HCT116 (cell line): ENCODE measurements around the gene NFKB1. TPM values are rescaled to one million over a fixed set of nuclear protein-coding genes. Genes with fewer than 3 reads are reported as not detected.

Experiments used
- ATAC-seq: fragments of 200-7000 bp; cut with Tn5 transposase; 2 replicates; pipeline ENCODE4 v1.9.1; 2020; ENCODE audit warnings: mild to moderate bottlenecking, moderate library complexity
- BruUV-seq: library from RNA; stranded (reverse); fragments of 400-500 nt; replicated peaks from 2 replicates; lab custom pipeline; 2021; lab: Mats Ljungman, UMichigan
- CTCF ChIA-PET: fragments of 300-600 bp; sonication (Branson Sonifier 250); formaldehyde crosslinking; loops from one replicate; lab custom pipeline; 2021; ENCODE audit warnings: antibody characterized with exemption; lab: Charles Lee
- POLR2A ChIA-PET: fragments of 300-600, 350-600 bp; sonication (Branson Sonifier 250); formaldehyde crosslinking; loops from one replicate; lab custom pipeline; 2021; ENCODE audit warnings: antibody characterized with exemption; lab: Charles Lee
- RAD21 ChIA-PET, 2 experiments: fragments of 300-600 bp; sonication (Branson Sonifier 250); formaldehyde crosslinking; loops; one replicate each; lab custom pipeline; 2023; ENCODE audit warnings: low total read pairs in 2 of 2; ENCODE audit not compliant: uncharacterized antibody in 2 of 2, unreplicated experiment in 2 of 2, low non-redundant PET in 1 of 2; lab: Charles Lee
- DNase-seq: peaks from one replicate; pipeline ENCODE4 v3.0.0-alpha.2; 2010; ENCODE audit warnings: low read depth, low spot score
- H2AFZ ChIP-seq: fragments of 200-600 bp; shearing (Covaris generic), sonication (generic); 2 replicates; pipeline ENCODE4 v1.6.1; 2017; ENCODE audit warnings: low read depth, mixed run types, mixed read lengths, antibody characterized with exemption, low read length; ENCODE audit not compliant: poor library complexity, severe bottlenecking
- H3K27ac ChIP-seq: 2 replicates; pipeline ENCODE4 v1.5.1; 2012; ENCODE audit warnings: low read depth, low read length
- H3K27me3 ChIP-seq: fragments of 200-600 bp; sonication (generic); 2 replicates; pipeline ENCODE4 v1.6.1; 2016; ENCODE audit warnings: mixed run types, low read length, mixed read lengths; ENCODE audit not compliant: insufficient read depth
- H3K36me3 ChIP-seq, 2 experiments: fragments of 200-500 bp in 1 of 2; fragments of 200-600 bp in 1 of 2; sonication (Bioruptor generic) in 1 of 2; sonication (generic) in 1 of 2; 2 replicates each; pipeline versions ENCODE4 v1.5.1 to v1.6.1; 2014 to 2016; ENCODE audit warnings: low read length in 2 of 2, inconsistent platforms in 1 of 2, mixed read lengths in 1 of 2, mixed run types in 1 of 2; ENCODE audit not compliant: insufficient read depth in 2 of 2, control insufficient read depth in 1 of 2
- H3K4me1 ChIP-seq, 2 experiments: fragments of 200-600 bp in 1 of 2; sonication (generic) in 1 of 2; 2 replicates each; pipeline versions ENCODE4 v1.5.1 to v1.6.1; 2012 to 2017; ENCODE audit warnings: low read length in 2 of 2, inconsistent platforms in 1 of 2, mild to moderate bottlenecking in 1 of 2, mixed read lengths in 1 of 2, mixed run types in 1 of 2, moderate library complexity in 1 of 2; ENCODE audit not compliant: insufficient read depth in 2 of 2, control insufficient read depth in 1 of 2
- H3K4me2 ChIP-seq: fragments of 200-600 bp; sonication (generic); 2 replicates; pipeline ENCODE4 v1.6.1; 2017; ENCODE audit warnings: mixed run types, low read length, mixed read lengths
- H3K4me3 ChIP-seq, 2 experiments: fragments of 200-600 bp in 1 of 2; sonication (generic) in 1 of 2; replicated peaks in 1 of 2; 2 replicates each; pipeline ENCODE4 v1.5.1; 2011 to 2016; ENCODE audit warnings: low read length in 2 of 2, control low read depth in 1 of 2, low read depth in 1 of 2, mild to moderate bottlenecking in 1 of 2, mixed read lengths in 1 of 2, mixed run types in 1 of 2
- H3K79me2 ChIP-seq: fragments of 200-600 bp; sonication (generic); 2 replicates; pipeline ENCODE4 v1.6.1; 2017; ENCODE audit warnings: mild to moderate bottlenecking, mixed run types, low read length, moderate library complexity, mixed read lengths; ENCODE audit not compliant: insufficient read depth
- H3K9ac ChIP-seq: fragments of 200-600 bp; sonication (generic); 2 replicates; pipeline ENCODE4 v1.6.1; 2016; ENCODE audit warnings: low read length, mixed read lengths
- H3K9me2 ChIP-seq: fragments of 200-600 bp; sonication (generic), shearing (Covaris generic); 2 replicates; pipeline ENCODE4 v1.6.1; 2017; ENCODE audit warnings: mixed run types, mild to moderate bottlenecking, moderate library complexity; ENCODE audit not compliant: insufficient read depth
- H3K9me3 ChIP-seq, 2 experiments: fragments of 200-500 bp in 1 of 2; fragments of 200-600 bp in 1 of 2; sonication (Bioruptor generic) in 1 of 2; sonication (generic) in 1 of 2; 2 replicates each; pipeline ENCODE4 v1.6.1; 2014 to 2017; ENCODE audit warnings: low read length in 2 of 2, mixed read lengths in 2 of 2, inconsistent platforms in 1 of 2, low read depth in 1 of 2, mild to moderate bottlenecking in 1 of 2, mixed run types in 1 of 2, moderate library complexity in 1 of 2; ENCODE audit not compliant: control insufficient read depth in 1 of 2, insufficient read depth in 1 of 2
- H4K20me1 ChIP-seq: fragments of 200-600 bp; sonication (generic), shearing (Covaris generic); 2 replicates; pipeline ENCODE4 v1.6.1; 2017; ENCODE audit warnings: mixed run types, mild to moderate bottlenecking, moderate library complexity; ENCODE audit not compliant: insufficient read depth
- EGR1 ChIP-seq: IDR thresholded peaks from 2 replicates; pipeline ENCODE4 v1.6.1; 2012; ENCODE audit warnings: low read depth
- EZH2 ChIP-seq: fragments of 200-600 bp; sonication (generic); IDR thresholded peaks from 2 replicates; pipeline ENCODE4 v1.6.1; 2017; ENCODE audit warnings: antibody characterized with exemption, mixed run types
- FOSL1 ChIP-seq: IDR thresholded peaks from 2 replicates; pipeline ENCODE4 v1.6.1; 2012; ENCODE audit warnings: low read depth
- JUND ChIP-seq: IDR thresholded peaks from 2 replicates; pipeline ENCODE4 v1.6.1; 2012
- MAX ChIP-seq: IDR thresholded peaks from 2 replicates; pipeline ENCODE4 v1.6.1; 2012
- POLR2A ChIP-seq: IDR thresholded peaks from 2 replicates; pipeline ENCODE4 v1.7.0; 2011; ENCODE audit warnings: borderline replicate concordance; ENCODE audit not compliant: insufficient read depth, insufficient read length; ENCODE audit errors: extremely low read depth
- POLR2AphosphoS5 ChIP-seq: IDR thresholded peaks from 2 replicates; pipeline ENCODE4 v1.6.1; 2011; ENCODE audit warnings: mild to moderate bottlenecking, low read depth, low read length, moderate library complexity
- RAD21 ChIP-seq: IDR thresholded peaks from 2 replicates; pipeline ENCODE4 v1.6.1; 2012; ENCODE audit warnings: low read depth, mild to moderate bottlenecking
- REST ChIP-seq: IDR thresholded peaks from 2 replicates; pipeline ENCODE4 v1.6.1; 2012; ENCODE audit warnings: low read depth
- SIN3A ChIP-seq: IDR thresholded peaks from 2 replicates; pipeline ENCODE4 v1.6.1; 2012; ENCODE audit warnings: low read depth
- SP1 ChIP-seq: IDR thresholded peaks from 2 replicates; pipeline ENCODE4 v1.6.1; 2012; ENCODE audit warnings: low read depth
- SRF ChIP-seq: IDR thresholded peaks from 2 replicates; pipeline ENCODE4 v1.6.1; 2012; ENCODE audit warnings: low read depth
- ZBTB33 ChIP-seq: IDR thresholded peaks from 2 replicates; pipeline ENCODE4 v1.6.1; 2011; ENCODE audit warnings: mild to moderate bottlenecking, low read length, moderate library complexity; ENCODE audit not compliant: insufficient replicate concordance; ENCODE audit errors: extremely low read depth
- ZFX ChIP-seq: fragments of 450-650 bp; IDR thresholded peaks from 2 replicates; pipeline ENCODE4 v1.6.1; 2017
- intact Hi-C: fragments of 100-400 bp; cut with micrococcal nuclease; formaldehyde crosslinking; loops from 2 replicates; pipeline ENCODE4 v1.10.0; 2022
- total RNA-seq: library from RNA; stranded (reverse); gene quantifications from one replicate; pipeline ENCODE4 v1.2.1, GENCODE V29; 2021; ENCODE audit not compliant: unreplicated experiment

NFKB1 gene
- total RNA-seq, 1 experiment from 2014 or later = 29.4 TPM

GRCh38 chr4:102493794-102494193, 7.4 kb upstream of the NFKB1 start:
- Histone ChIP-seq H3K4me2 (no peak overlapping the region), H4K20me1 (no peaks in the 10 kb centered on the region), H3K9me3 (peaks cover 0 to 3% of the 10 kb centered on the region in 2 experiments; a peak in 1 of 4 replicates), H3K36me3 (no peaks in the 10 kb centered on the region), H3K79me2 (no peaks in the 10 kb centered on the region), H2AFZ (no peak overlapping the region), H3K9ac (no peak overlapping the region), H3K27me3 (no peaks in the 10 kb centered on the region), H3K4me3 (no peak overlapping the region), H3K4me1 (peaks cover 0 to 6% of the 10 kb centered on the region in 2 experiments; a peak in 2 of 4 replicates), H3K9me2 (no peaks in the 10 kb centered on the region), H3K27ac (no peak overlapping the region)
- DNase-seq (no peak), ATAC-seq (no peak)
- ChIA-PET POLR2A (no interaction called here), RAD21 (no interaction called here), CTCF (no interaction called here)
- no TSS peak for BruUV-seq
- TF ChIP-seq SRF = no peak
- no peak for TF ChIP-seq POLR2AphosphoS5
- no peak for TF ChIP-seq MAX
- no peak for TF ChIP-seq ZBTB33
- no peak for TF ChIP-seq POLR2A
- no peak for TF ChIP-seq EZH2
- intact Hi-C loops = no loop called here

GRCh38 chr4:102494603-102495002, 6.6 kb upstream of the NFKB1 start:
- intact Hi-C loops = no loop called here
- H3K79me2 ChIP-seq = no peaks in the 10 kb centered on the region
- H4K20me1 ChIP-seq = no peaks in the 10 kb centered on the region
- no peak overlapping the region for H3K27ac ChIP-seq
- CTCF ChIA-PET = interaction anchor here (0.9 kb wide), 1 partner anchor 64 kb away, joined by 3 read pairs; no protein-coding TSS in a partner anchor
- no peak overlapping the region for H3K4me3 ChIP-seq
- DNase-seq (no peak), ATAC-seq (no peak)
- no peaks in the 10 kb centered on the region for H3K27me3 ChIP-seq
- no peaks in the 10 kb centered on the region for H3K36me3 ChIP-seq
- no TSS peak for BruUV-seq
- H3K9me3 ChIP-seq = peaks cover 0 to 3% of the 10 kb centered on the region in 2 experiments; a peak in 1 of 4 replicates
- H3K4me2 ChIP-seq = no peak overlapping the region
- POLR2A ChIA-PET = no interaction called here
- no peak overlapping the region for H2AFZ ChIP-seq
- peaks cover 0 to 6% of the 10 kb centered on the region in 2 experiments; a peak in 2 of 4 replicates for H3K4me1 ChIP-seq
- no peaks in the 10 kb centered on the region for H3K9me2 ChIP-seq
- RAD21 ChIA-PET = no interaction called here
- no peak overlapping the region for H3K9ac ChIP-seq
- TF ChIP-seq FOSL1 (no peak), EGR1 (no peak), ZBTB33 (no peak), SIN3A (no peak), ZFX (no peak), REST (no peak), RAD21 (no peak), POLR2AphosphoS5 (no peak), JUND (no peak), SP1 (no peak)
